GM21360 (cell line): ENCODE measurements around the gene HCST.
A peak's percentile ranks its signal among the peaks of the same experiment; 100 is the strongest.
"Not testable (repeated sequence)": the region's sequence is repeated elsewhere in the genome, so short reads cannot be mapped to it uniquely, and the experiment has no call there.

Experiments
- ATAC-seq: cut with Tn5 transposase; IDR thresholded peaks from one replicate; pipeline ENCODE4 v1.9.1; 2021; ENCODE audit warnings: mild to moderate bottlenecking, moderate library complexity; ENCODE audit not compliant: unreplicated experiment

Gene HCST

GRCh38 chr19:35903550-35904179 lies 1.3 kb downstream of the HCST start:
- no peak for ATAC-seq

DNA sequence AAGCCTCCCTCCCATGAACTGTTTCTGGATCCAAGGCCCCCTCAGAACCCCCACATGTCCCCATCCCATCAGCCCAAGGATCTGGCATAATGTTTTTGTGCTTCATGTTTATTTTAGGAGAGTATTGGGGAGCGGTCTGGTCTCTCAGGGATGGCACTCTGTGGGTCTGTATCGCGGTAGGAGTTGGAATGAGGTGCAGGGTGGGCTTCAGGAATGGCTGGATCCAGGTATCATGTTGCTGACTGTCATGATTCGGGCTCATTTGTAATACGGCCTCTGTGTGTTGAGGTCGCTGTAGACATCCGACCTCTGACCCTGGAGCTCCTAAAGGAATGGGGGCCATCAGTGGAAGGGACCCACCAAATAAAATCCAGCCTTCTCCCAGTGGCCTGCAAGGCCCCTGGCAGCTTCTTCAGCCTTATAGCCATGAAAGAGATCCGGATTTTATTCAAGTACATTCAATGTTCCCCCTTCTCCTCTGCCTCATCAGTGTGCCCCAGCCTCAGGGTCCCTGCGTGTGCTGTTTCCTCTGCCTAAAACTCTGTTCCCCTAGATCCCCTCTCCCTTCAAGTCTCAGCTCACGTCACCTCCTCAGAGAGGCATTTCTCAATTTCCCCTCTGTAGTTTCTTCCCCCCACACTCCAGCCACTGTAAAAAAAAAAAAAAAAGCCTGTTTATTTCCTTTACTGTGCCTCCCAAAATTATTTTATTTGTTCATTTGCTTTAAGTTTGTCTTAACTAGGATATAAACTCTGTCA lies 2.2 kb downstream of the HCST start:
- ATAC-seq = no peak

DNA sequence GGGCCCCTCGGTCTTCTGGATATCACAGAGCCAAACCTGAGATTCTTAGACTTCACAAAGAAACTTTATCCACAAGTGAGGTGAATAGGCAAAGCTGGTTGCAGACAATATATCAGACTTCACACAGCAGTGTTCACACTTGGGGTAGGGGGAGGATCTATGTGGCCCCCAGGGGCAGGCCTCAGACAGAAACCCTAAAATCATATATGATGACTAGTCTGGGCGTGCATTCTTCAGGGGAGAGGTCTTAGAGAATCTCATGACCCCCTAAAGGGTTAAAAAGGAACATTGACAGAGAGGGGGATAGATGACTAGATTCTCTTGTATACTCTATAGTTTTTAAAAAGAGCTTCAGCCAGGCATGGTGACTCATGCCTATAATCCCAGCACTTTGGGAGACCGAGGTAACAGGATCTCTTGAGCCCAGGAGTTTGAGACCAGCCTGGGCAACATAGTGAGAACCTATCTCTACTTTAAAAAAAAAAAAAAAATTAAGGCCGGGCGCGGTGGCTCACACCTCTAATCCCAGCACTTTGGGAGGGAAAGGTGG lies 2.9 kb downstream of the HCST start:
- ATAC-seq = no peak

DNA sequence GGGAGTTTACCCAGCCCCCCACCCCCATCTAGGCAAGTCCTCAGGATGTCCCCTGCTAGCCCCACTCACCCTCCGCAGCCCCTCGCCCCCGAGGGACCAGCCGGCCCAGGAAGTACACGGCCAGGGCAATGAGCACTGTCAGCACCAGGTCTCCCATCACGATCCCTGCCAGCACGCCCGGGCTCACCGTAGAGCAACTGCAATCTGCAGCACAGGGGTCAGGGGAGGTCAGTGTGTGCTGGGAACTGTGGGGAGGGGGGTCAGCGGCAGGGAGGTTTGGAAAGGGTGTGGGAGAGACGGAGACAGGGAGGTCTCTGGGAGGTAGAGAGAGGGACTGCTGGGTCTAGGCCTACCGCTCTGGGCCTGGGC lies 5.0 kb downstream of the HCST start:
- ATAC-seq = no peak

DNA sequence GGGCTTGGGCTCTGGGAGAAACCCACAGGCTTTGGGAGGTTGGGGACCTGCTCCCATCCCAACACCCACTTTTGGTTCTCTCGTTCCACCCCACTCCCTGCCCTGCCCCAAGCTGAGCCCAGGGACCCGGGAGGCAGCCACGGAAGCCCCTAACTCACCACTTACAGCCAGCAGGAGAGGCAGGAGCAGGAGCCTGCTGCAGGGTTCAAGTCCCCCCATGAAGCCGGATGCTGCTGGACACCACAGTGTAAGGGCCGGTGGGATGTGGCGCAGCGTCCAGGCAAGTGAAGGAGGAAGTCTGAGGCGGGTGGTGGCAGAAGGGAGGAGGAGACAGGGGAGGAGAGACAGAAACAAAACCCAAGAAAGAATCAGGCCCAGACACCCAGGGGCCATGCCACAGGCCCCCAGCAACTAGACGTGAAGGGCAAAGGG lies 5.7 kb downstream of the HCST start, which contains the start of gene TYROBP:
TSS of gene TYROBP (minus strand) at position 286 of the 432 bp plus-strand sequence. CDS start at position 219, 67 bp downstream.
- ATAC-seq = no peak

GRCh38 chr19:35908973-35909683 lies 6.8 kb downstream of the HCST start:
- no peak for ATAC-seq

GRCh38 chr19:35909684-35910035 lies 7.3 kb downstream of the HCST start:
- ATAC-seq = no peak

DNA sequence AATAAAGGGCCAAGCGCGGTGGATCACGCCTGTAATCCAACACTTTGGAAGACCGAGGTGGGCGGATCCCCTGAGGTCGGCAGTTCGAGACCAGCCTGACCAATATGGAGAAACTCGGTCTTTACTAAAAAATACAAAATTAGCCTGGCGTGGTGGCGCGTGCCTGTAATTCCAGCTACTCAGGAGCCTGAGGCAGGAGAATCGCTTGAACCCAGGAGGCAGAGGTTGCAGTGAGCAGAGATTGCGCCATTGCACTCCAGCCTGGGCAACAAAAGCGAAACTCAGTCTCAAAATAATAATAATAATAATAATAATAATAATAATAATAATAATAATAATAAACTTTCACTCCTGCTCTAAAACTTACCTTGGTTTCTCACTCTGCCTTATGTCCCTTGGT lies 8.0 kb downstream of the HCST start:
- ATAC-seq = not testable (repeated sequence)

DNA sequence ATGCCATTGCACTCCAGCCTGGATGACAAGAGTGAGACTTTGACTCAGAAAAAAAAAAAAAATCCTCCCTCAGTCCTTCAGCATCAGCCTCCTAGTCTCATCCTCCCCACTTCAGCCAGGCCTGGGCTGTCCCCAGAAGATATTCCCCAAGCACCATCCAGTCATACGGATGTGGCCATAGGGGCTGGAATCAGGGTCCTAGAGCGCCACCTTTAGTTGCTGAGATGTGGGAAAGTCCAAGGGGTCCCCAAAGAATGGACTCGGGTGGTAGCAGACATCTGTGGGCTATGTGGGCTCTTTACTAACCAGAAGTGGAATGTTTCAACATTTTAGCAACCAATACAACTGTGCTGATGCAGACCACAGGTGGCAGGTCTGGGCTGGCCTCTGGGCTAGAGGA lies 8.8 kb downstream of the HCST start:
- ATAC-seq = no peak

DNA sequence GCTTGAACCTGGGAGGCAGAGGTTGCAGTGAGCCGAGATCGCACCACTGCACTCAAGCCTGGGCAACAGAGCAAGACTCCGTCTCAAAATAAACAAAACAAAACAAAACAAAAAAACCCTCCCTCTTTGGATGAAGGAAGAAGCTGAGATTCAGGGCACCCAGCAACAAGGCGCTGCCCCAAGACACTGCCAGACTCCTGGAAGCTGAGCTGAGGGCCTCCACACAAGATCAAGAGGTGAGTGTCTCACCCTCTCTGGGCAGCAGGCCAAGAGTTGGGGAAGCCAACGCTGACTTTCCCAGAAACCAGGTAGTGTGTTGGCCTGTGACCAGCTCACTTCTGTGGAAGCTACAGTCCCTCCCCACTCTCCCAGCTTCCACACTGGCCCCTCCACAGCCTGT lies 9.5 kb downstream of the HCST start:
- no peak for ATAC-seq

- ATAC-seq = no peak
Measured at GRCh38 chr19:35913589-35913988, 11.3 kb downstream of the HCST start.

GRCh38 chr19:35915443-35915842 lies 13.1 kb downstream of the HCST start:
- ATAC-seq = no peak

DNA sequence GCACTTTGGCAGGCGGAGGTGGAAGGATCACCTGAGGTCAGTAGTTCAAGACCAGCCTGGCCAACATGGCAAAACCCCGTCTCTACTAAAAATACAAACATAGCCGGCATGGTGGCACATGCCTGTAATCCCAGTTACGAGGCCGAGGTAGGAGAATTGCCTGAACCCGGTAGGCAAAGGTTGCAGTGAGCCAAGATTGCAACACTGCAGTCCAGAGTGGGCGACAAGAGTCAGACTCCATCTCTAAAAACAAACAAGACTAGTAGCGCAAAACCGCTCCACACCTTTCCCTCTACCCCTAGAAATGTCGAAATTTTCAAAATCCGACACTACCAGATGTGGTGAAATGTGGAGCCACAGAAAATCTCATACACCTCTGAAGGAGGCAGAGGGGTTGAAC lies 17.0 kb downstream of the HCST start:
- no peak for ATAC-seq

GRCh38 chr19:35921012-35921411 lies 18.7 kb downstream of the HCST start:
- ATAC-seq = no peak

DNA sequence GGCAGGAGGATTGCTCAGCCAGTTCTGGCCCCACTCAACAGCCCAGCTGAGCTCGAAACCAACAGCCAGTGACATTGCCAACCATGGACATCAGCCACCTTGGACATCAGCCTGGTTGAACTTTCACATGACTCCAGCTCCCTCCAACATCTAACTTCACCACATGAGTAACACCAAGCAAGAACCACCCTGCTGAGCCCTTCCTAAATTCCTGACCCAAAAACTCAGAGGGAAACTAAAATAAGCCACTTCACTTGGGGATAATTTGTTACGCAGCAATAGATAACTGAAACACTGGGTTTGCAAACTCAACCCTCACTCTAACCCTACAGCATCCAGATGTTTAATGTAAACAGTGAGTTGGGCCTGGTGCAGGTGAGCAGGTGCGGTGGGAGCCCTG lies 23.2 kb downstream of the HCST start:
- no peak for ATAC-seq

DNA sequence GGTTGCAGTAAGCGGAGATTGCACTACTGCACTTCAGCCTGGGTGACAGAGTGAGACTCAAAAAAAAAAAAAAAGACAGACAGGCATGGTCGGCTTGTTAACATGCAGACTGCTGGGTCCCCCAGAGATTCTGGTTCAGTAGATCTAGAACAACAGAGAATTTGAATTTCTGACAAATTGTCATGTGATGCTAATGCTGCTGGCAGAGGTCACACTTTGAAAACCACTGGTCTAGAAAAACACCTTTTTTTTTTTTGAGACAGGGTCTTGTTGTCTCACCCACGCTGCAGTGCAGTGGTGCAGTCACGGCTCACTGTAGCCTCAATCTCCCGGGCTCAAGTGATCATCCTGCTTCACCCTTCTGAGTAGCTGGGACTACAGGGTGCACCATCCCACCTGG lies 26.2 kb downstream of the HCST start:
- ATAC-seq = no peak

GRCh38 chr19:35929876-35930275 lies 27.5 kb downstream of the HCST start:
- ATAC-seq = no peak

GRCh38 chr19:35931161-35931873 lies 29.0 kb downstream of the HCST start:
- peak; percentile 96 for ATAC-seq

GRCh38 chr19:35931874-35932202 lies 29.5 kb downstream of the HCST start:
- ATAC-seq = no peak

- no peak for ATAC-seq
Measured at GRCh38 chr19:35932291-35932936, 30.1 kb downstream of the HCST start.
